GM18502 (cell line): Measurements from ENCODE around the gene SOX5.

Experiments
- ATAC-seq: cut with Tn5 transposase; IDR thresholded peaks from one replicate; pipeline ENCODE4 v1.9.1; 2021; ENCODE audit warnings: mild to moderate bottlenecking; ENCODE audit not compliant: unreplicated experiment, poor library complexity

SOX5 gene

GRCh38 chr12:23561364-23562345, 387.8 kb downstream of the SOX5 start:
- no peak for ATAC-seq

DNA sequence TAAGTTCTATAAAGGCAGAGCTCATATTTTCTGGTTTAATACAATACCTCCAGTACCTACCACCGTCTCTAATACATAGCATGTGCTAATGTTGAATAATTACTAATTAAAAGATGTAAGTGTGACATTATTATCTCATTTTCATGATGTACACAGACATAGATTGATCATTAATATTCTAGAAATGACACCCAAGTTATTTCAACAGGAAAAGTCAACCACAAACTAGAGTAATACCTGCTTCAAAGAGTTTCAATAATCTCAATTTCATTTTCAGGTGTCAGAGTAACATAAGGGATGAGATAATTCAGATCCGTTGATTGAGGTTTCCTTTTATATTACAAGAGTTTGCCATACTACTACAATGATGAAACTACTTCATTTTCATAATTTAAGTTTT, 388.9 kb downstream of the SOX5 start:
- peak; percentile 58 for ATAC-seq

DNA sequence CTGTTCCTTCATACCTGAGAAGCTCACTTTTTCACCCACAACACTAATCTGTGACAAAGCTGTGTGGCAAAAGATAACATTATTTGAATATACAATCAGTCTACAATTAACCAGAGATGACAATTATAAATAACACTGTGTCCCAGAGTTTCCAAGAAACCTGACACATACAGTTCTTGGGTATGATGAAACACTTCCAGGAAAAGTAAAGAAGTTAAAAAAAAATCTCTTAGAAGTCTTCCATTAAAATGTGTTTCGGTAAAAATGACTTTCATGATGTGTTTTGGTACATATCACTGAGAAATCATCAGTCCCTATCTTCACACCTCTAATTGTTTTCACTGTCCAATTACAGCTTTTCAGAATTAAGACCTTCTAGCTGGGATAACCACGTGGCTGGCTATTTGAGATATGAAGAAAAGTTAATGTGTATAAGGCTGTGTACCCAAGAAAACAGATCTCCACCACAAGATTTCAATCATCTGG, 390.2 kb downstream of the SOX5 start:
- no peak for ATAC-seq

DNA sequence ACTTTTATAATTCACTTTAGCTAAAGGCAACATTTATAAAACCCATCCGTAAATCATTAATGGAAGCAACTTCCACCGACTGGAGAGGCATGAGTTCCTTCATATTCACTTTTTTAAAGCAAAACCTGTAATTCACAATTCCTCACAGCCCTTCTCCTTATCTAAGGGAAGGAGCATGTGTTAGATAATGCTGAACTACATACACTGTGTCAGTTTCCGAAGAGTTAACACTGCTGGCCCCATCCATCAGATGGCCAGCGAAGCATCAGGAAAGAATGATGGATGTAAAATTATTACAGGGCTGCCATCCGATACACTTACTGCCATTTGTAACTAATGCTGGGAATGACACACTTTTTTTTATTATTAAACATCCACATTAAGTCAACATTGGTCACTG, 392.8 kb downstream of the SOX5 start:
- ATAC-seq: no peak

GRCh38 chr12:23555825-23556207, 393.7 kb downstream of the SOX5 start:
- no peak for ATAC-seq

DNA sequence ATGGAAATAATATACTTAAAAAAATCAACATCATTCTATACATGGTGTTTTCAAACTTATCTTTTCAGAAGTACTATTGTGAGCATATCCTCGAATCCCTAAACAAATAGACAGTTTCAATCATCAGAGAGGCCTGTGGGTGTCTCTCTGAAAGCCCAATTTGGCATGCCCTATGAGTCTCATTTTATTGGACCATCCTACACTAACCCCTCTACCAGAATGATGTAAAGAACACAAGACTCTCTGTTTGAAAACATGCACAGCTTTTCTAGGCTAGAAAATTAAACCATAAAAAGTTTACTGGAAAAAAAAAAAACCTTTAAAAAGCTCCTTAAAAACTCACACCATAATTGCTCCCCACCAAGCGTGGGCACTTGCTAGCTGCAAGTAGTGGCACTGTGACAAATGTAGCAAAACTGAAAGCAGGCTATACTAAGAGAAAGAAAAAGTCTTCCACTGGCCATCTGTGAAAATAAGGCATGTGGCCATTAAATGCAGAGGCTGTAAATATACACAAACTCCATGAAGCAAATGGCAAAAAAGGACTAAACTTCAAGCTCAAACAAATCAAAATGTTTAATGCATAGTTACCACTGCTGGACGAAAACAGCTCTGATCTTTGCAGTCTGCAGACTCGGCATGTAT, 394.2 kb downstream of the SOX5 start:
- no peak for ATAC-seq

DNA sequence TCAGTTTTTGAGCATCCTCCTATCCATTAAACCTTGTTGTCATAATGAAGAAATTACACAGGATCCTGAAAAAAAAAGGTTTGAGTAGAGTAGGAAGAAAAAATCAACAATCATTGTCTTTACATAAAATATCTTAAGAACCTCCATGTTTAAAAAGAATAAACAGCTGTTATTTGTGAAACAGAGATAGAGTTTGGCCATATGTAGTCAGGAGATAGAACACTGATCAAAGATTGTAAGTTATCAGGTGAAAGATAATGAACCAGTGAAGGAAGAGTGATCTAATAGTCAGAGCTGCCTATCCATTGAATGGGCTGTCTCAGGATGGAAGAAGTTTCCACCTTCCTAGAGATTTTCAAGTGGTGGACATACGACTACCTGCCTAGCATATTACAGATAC, 397.1 kb downstream of the SOX5 start:
- no peak for ATAC-seq

GRCh38 chr12:23550753-23551152, 398.7 kb downstream of the SOX5 start:
- no peak for ATAC-seq

DNA sequence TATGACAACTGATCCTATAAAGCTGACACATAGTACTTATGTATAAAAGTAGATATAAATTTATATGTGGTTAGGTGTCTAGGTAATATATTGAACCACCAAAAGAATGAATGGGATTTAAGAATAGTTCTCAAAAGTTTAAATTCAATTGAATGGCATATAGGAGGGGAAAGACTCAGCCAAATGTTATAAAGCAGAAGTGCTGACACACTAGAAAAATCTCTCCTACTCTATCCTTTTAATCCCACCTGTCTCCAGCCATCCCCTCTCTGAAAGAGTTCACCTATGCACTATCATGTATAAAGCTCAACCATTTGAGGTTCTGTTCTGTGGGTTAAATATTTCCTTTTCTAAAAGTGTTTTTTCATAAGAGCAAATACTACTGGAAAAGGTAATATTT, 400.7 kb downstream of the SOX5 start:
- no peak for ATAC-seq

DNA sequence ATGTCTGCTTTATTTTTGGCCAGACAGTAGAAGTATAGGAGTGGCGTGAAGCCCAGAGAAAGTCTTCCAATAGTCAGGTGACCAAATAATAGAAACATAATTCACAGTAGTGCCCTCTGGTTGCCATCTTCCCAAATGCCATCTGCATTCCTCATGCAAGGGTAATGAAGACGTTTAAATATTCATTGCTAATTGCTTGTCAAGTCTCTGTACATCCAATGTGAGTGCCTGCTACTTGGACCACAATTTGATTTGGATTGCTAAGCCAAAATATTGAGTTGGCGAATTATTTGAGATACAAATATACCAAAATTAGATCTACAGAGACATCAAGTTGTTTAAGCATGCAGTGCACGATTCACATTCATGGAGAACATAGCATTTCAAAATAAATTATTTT, 402.7 kb downstream of the SOX5 start:
- ATAC-seq: no peak

GRCh38 chr12:23543767-23544166, 405.7 kb downstream of the SOX5 start:
- ATAC-seq: no peak

DNA sequence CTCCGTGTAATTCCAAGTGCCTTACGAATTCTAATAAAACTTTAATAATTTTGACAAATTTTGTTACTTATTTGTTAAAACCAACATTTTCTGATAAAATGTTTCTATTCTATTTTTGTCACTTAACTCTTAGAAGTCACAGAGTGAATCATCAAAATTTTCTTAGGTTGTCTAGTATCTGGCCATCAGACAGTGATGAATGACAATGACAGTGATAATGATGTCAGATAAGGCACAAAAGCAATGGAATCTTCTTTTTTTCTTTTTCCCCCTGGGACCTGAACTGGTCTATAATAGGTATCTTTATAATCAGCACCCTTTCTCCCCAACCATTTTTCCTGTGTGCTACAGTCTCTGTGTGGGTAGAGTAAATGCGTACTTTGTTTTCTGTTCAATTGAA, 407.3 kb downstream of the SOX5 start:
- no peak for ATAC-seq

DNA sequence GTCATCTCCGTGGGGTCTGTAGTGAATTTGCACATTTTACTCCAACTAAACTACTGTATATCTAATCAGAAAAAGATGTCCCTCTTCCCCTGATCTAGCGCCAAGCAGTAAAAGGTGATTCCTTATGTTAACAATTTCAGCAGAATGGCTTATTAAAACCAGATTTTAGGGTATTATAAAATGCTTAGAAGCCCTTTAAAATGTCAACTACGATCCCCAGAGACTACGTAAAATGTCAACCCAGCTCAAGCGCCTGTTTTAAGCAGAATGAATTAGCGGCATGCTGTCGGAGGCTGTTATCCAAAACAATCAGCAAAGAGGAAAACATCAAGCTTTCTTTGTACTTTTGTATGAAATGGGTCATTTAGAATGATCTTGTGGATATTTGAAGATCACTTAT, 408.9 kb downstream of the SOX5 start:
- ATAC-seq: no peak

- ATAC-seq: no peak
Observed at GRCh38 chr12:23536293-23536692, 413.2 kb downstream of the SOX5 start.

GRCh38 chr12:23535441-23535840, 414.0 kb downstream of the SOX5 start:
- ATAC-seq: no peak

DNA sequence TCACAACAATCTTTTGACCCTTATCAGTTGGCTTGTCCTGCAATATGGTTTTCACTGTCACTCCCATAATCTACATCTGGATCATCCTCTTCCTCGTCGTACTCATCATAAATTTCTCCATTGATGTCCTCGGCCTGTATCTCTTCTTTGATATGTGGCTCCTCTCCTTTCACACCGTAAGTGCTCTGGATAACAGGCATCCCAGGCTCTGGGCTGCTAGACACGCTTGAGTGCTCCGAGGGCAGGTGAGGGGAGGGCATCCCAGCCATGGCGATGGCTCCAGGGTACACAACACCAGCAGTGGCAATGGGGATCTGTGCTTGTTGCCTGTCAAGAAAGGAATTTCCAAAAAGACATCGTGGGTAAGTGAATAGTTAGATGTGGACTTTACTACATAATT, 415.3 kb downstream of the SOX5 start:
- ATAC-seq: no peak

- ATAC-seq: no peak
Observed at GRCh38 chr12:23533699-23534098, 415.8 kb downstream of the SOX5 start.

DNA sequence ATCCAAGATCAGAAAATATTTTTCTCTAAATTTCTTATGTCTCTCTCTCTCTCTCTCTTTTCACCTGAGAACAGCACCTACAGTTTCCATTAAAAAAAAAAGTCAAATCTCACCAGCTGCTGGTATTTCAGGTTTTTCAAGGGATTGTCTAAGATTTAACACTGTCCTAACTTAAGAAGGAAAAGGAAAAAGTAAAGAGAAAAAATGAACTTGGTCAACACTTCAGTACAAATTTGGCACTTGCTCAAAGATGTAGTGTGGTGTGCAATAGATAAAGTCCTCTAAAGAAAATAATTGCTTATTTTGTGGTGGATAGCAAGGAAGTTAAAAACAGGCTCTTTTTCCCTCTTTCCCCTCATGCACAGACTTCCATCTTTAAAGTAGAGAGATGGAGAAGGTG, 416.2 kb downstream of the SOX5 start:
- no peak for ATAC-seq

GRCh38 chr12:23528316-23528715, 421.2 kb downstream of the SOX5 start:
- no peak for ATAC-seq

DNA sequence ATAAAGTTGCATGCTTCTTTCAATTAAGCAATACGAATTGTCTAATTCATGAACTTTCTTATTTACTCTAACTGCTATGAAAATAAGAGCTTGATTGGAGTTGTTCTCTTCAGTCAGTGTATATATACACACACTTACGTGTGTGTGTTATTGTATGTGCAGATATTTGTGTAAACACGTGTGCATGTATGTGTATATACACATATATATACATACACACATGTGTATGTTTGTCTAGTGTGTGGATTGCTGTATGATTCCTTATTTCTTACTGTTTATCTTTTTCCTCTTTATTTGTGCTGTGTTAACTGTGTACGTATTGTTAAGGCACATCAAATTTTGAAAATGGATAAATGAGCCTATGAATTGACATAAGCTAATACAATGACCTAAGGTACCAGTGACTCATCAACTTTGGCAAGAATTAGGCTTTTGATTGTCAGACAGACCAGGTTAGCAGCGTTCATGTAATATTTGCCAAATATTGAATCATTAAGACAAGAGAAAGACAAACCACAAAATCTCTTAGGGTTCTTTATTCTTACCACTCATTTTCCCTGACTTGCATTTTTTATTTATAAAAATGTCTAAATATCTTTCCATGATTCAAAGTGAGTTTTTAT, 423.9 kb downstream of the SOX5 start:
- ATAC-seq: no peak

GRCh38 chr12:23523339-23523738, 426.1 kb downstream of the SOX5 start:
- no peak for ATAC-seq
